ENCODE results near the gene ROR1.
"Not testable (repeated sequence)": the region's sequence is repeated elsewhere in the genome, so short reads cannot be mapped to it uniquely, and the experiment has no call there.

The ROR1 gene

GRCh38 chr1:63826246-63826861 is 52.5 kb downstream of the ROR1 start:
- not testable (repeated sequence) for DNase-seq

DNA sequence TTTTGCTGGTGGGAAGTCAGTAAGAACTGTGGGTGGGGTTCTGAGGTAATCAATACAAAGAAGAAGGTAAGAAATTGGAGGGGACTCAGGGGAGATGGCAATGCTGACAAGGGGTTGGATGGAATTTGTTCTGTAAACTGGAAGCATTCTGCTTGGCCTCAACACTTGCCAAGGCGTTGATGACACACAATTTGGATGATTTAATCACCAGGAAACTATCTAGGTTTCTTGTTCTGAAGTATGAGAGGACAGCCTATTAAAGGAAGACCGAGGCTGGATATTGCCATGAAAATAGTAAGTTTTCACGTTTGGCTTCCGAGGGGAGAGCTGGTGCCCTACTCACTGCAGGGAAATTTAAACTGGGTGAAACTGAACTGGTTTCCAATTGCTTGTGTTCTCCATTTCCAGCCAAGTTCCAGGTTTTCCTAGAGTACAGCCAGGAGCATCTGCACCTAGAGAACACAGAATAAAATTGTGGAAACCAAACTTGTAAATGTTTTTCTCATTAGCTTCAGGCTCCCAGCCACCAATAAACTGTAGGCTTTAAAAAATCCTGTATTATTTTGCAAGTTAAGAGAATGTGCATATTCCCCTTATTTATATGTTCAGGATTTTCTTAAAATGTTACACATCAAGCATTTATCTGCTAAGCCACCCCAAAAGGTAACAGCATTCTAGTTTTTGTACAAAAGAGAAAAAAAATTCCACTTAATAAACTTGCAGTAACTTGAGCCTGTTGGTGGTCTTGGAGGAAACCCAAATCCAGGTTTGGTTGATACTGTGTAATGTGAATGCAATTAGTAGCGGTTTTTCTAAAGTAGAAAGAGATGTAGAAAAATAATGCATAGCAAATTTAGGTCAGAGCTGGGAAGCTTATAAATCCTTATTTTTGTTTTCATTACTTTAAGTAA is 53.8 kb downstream of the ROR1 start:
- DNase-seq = no peak

DNA sequence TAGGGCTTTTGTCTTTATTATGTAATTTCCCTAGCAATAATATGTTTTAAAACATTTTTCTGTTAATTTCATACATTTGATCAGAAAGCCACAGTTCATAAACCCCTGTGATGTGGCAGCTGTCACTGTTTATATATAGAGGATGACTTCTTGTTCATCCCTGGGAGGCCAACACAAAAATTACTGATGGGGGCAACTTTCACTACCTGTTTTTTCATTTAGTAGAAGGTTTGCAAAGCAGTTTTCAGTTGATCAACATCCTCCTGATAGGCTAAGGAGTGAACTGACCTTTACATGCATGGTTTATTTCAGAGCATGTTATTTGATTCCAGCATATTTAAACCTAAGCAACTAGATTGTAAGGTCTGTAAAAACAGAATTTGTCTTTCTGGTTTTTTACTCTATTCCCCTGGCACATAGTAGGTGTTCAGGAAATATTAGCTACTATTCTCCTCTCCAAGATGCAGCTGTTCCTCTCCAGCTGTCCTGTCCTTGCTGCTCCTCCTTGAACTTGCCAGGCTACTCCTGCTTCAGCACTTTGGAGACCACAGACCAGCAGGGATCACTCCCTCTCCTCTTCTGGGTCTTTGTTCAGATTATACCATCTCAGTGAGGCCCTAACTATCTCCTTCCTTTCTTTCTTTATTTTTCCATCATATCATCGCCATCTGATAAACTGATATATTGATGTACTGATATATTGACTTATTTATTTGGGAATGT is 54.7 kb downstream of the ROR1 start:
- DNase-seq = no peak

DNA sequence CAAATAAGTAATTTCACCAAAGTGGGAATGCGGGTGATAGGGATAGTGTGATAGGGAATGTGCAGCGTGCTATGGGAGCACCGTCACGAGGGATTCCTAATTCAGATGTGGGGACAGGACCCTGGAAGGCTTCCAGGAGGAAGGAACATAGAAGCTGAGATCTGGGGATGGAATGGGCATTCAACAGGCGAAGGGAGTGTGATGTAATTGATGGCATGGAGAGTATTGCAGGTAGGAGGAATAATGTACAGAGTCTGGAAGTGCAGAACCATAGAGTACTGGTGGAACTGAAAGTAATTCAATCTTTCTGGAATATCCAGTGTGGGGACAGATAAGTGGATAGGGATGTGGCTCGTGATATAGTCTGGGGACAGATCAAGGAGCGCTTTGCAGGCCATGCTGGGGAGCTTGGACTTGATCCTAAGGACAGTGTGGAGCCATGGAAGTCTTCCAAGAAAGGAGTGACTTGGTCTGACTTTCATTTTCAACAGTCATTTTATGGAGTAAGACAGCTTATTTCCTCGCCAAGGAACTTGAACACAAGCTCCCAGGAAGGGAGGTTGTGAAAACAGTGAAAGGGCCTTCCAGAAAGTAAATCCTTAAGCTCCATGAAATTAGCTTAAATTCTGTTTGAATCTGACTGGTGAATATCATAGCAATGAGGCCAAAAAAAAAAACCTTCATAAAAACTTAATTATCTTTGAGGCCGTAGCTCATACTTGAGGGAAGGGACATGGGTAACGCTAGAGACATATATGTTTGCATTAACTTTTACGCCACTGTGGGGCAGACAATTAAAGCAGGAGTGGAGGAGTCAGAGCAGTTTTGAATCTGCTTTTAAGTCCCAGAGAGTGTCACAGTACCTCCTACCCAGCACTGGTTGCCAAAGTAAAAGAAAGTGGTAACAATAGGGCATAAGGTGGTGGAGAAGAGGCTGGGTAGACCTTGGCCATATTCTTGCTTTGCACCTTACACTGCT is 55.8 kb downstream of the ROR1 start:
- no peak for DNase-seq

GRCh38 chr1:63831409-63831808 is 57.6 kb downstream of the ROR1 start:
- no peak for DNase-seq

GRCh38 chr1:63833363-63834119 is 59.7 kb downstream of the ROR1 start:
- DNase-seq = no peak

GRCh38 chr1:63835128-63835527 is 61.3 kb downstream of the ROR1 start:
- no peak for DNase-seq

GRCh38 chr1:63836374-63836773 is 62.6 kb downstream of the ROR1 start:
- no peak for DNase-seq

DNA sequence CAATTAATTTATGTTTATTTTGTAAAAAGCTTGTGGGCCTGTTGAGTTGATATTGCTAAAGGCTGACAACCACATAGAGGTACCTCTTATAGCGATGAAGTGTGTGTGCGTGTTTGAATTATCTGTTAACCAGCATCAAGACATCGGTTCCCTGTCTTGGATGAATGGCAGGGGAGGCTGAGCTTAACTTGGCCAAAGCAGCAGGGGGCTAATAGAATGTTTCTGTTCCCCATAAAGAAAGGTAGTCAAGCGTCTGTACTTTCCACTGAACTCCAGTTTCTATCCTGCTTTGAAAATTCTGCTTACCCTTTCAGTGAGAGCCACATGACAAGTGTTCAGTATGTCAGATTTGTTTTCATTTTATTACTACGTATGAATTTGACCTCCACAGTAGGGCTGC is 63.0 kb downstream of the ROR1 start:
- DNase-seq = no peak

DNA sequence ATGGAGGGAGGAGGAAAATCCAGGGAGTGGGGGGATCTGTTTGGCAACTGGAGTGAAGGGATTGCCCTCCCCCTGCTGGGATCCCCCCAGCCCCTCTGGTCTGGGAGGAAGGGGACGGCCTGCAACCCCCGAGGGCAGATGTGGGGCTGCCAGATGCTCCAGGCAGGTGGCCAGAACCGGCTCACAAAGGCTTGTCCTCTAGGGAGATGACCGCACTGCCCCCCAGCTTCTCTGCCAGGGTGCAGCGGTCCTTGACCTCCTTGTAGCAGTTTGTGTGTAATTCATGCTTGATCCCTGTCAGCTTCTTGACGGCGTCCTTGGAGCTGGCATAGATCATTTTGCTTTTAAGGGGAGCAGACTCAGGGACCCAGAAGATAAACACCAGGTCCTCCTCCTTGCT is 69.2 kb downstream of the ROR1 start:
- no peak for DNase-seq

DNA sequence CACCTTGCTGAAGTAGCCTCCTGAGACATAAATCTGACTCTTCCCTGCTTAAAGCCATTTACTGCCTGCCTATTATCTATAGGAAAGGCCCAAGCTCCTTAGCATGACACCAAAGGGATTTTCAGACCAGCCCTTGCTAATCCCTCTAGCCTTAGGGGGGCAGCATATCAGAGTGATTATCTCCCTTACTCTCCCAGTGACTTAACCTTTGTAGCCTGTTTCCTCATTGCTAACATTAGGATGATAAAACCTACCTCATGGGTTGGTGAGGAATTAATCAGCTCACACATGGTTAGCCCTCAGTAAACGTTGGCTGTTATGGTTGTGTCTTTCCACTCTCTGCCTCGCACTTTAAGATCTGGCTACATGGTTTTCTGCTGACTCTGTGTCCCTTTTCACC is 70.1 kb downstream of the ROR1 start:
- DNase-seq = no peak

DNA sequence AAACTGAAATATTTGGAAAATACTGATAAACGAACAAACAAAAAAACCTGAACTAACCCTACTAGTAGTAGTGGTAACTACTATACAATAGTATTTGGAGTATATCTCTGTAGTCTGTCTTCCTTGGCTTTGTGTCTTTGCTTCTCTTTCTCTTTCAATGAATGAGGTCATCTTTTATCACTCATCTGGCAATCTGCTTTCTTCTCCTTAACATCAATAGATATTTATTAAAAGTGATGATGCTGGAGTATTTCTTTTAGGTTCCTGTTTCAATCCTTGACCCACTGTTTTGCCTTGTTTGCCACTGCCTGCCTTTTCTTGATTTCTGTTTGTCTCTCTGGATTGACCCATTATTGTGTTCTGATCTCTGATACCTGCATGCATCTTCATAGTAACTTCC is 71.5 kb downstream of the ROR1 start:
- DNase-seq = no peak

DNA sequence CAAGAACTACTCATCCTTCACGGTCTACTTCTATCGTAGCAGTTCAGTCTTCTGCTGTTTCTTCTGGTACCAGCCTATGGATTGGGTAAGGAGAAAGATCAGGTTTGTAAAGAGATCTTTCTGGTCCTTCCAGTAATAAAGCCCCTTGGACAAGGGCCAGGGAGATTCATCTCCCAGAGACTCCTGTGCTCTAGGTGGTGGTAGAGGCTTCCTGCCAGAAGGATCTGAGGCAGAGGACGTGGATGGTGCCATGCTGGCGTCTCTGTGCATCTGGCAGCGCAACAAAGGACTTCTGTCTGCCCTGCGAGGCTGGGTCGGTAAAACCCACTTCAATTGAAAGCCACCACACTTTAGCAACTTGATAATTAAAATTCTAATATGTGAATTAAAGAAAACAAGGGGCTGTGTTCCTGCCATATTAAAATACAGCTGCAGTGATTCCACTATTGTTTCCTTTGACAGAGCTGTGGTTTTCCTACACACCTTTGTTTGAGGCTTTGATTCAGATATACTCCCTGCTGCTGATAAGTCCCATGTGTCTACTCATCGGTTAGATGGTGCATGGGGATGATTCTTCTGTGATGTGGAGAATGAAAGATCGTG is 73.6 kb downstream of the ROR1 start:
- no peak for DNase-seq

GRCh38 chr1:63848733-63849132 is 74.9 kb downstream of the ROR1 start:
- DNase-seq = no peak

DNA sequence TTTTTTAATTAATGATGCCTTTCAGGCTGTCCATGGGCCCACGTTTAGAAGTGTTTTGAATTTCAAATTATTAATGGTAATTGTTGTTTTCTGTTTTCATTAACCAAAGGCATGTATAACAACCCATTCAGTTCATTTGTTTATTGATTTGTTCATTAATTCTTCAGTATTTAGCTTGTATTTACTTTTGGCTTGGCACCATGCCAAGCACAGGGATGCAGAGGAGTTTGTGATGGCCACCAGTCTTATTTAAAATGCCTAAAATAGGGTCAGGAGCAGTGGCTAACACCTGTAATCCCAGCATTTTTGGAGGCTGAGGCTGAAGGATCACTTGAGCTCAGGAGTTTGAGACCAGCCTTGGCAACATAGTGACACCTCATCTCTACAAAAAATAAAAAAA is 75.3 kb downstream of the ROR1 start:
- DNase-seq = no peak

GRCh38 chr1:63854091-63854490 is 80.3 kb downstream of the ROR1 start:
- no peak for DNase-seq

GRCh38 chr1:63855942-63856341 is 82.1 kb downstream of the ROR1 start:
- no peak for DNase-seq

DNA sequence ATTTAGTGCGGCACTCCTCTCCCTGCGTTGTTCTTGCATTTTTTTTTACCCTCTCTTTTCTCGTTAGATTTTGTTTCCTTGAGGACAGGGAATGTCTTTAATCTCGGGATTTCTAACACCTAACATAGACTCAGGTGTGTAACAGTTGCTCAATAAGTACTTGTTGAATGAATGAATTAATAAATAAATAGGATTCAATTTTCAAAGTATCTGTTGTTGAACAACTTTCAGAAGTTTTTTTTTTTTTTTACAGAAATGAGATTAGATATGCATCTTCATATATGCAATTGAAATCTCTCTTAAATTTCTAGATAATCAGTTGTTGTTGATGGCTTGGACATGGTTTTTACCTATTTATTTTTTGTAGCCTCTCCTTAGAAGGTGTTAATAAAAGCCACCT is 83.1 kb downstream of the ROR1 start:
- no peak for DNase-seq

GRCh38 chr1:63857478-63857877 is 83.7 kb downstream of the ROR1 start:
- DNase-seq = no peak

- no peak for DNase-seq
These were observed 84.3 kb downstream of the ROR1 start for GRCh38 chr1:63858153-63858552.

All from stimulated activated CD4-positive, alpha-beta T cell treated with anti-CD3 and anti-CD28 coated beads, Interleukin-2, amount 100 ng/mL, for 24 hours (primary cell).